Measurements from ENCODE around the gene TBCK. TPM values are rescaled to one million over a fixed set of nuclear protein-coding genes. Genes with fewer than 3 reads are reported as not detected.

Gene TBCK
- total and polyA plus RNA-seq, 2 of the 13 experiments (the other 11 are each of a cell fraction or from before 2014, with no cell fraction given) = 51.0 to 62.4 TPM

DNA sequence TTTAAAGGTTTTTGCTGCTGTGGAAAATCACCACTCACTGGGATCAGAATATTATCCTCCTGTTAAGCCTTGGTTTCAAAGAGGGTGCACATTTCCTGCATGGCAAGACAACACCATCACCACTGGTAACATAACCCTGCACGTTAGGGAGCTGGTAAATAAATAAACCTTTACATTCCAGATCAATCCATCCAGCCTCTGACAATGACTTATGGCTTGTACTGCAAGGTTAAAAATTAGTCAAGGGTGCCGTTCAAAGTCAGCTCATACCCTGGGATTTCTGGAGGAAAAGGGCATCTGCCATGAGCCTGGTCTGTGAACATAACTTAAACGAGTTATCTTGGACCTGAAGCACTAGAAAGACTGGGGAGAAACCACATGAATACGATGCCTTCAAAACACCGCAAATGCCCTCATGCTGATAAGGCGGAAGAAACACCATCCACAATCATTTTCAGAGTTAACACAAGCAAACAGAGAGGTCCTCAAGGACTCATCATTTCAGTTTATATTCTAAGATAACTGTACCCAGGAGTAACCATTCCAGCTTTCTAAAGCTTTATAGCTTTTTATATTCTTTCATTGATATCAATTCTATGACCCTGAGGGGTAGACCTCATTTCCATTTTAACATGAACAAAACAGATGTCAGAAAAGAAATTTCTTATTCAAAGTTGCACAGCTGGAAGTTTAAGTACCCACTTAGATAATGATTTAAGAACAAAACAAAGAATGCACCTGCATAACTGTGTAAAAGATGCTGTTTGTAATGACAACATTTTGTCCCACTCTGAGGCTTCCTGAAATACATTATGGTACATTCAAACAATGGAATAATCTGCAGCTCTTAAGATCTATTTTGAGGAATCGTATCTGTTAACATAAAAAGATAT lies 317.6 kb downstream of the TBCK start (continued):
- TF ChIP-seq, protein P1, sequence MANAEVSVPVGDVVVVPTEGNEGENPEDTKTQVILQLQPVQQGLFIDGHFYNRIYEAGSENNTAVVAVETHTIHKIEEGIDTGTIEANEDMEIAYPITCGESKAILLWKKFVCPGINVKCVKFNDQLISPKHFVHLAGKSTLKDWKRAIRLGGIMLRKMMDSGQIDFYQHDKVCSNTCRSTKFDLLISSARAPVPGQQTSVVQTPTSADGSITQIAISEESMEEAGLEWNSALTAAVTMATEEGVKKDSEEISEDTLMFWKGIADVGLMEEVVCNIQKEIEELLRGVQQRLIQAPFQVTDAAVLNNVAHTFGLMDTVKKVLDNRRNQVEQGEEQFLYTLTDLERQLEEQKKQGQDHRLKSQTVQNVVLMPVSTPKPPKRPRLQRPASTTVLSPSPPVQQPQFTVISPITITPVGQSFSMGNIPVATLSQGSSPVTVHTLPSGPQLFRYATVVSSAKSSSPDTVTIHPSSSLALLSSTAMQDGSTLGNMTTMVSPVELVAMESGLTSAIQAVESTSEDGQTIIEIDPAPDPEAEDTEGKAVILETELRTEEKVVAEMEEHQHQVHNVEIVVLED (CRISPR knock-in tag; IDR thresholded peaks at IDR 0.05; ENCODE audit: borderline replicate concordance) = peak; percentile 60; the same call in 1 of the 2 replicates
- TF ChIP-seq ZNF337 (CRISPR knock-in tag; IDR thresholded peaks at IDR 0.05; ENCODE audit: borderline replicate concordance, low read depth) (no peak), ZNF33B (CRISPR knock-in tag; IDR thresholded peaks at IDR 0.05) (peak; percentile 82; the same call in 1 of the 2 replicates), ZNF598 (CRISPR knock-in tag; IDR thresholded peaks at IDR 0.05; ENCODE audit: borderline replicate concordance) (no peak), ZNF329 (CRISPR knock-in tag; IDR thresholded peaks at IDR 0.05; ENCODE audit: low read depth) (no peak), PITX1 (CRISPR knock-in tag; IDR thresholded peaks at IDR 0.05) (peak; percentile 81)
- TF ChIP-seq, protein P2, sequence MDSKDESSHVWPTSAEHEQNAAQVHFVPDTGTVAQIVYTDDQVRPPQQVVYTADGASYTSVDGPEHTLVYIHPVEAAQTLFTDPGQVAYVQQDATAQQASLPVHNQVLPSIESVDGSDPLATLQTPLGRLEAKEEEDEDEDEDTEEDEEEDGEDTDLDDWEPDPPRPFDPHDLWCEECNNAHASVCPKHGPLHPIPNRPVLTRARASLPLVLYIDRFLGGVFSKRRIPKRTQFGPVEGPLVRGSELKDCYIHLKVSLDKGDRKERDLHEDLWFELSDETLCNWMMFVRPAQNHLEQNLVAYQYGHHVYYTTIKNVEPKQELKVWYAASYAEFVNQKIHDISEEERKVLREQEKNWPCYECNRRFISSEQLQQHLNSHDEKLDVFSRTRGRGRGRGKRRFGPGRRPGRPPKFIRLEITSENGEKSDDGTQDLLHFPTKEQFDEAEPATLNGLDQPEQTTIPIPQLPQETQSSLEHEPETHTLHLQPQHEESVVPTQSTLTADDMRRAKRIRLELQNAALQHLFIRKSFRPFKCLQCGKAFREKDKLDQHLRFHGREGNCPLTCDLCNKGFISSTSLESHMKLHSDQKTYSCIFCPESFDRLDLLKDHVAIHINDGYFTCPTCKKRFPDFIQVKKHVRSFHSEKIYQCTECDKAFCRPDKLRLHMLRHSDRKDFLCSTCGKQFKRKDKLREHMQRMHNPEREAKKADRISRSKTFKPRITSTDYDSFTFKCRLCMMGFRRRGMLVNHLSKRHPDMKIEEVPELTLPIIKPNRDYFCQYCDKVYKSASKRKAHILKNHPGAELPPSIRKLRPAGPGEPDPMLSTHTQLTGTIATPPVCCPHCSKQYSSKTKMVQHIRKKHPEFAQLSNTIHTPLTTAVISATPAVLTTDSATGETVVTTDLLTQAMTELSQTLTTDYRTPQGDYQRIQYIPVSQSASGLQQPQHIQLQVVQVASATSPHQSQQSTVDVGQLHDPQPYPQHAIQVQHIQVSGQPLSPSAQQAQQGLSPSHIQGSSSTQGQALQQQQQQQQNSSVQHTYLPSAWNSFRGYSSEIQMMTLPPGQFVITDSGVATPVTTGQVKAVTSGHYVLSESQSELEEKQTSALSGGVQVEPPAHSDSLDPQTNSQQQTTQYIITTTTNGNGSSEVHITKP (CRISPR knock-in tag; IDR thresholded peaks at IDR 0.05; ENCODE audit: low read depth) = no peak
- TF ChIP-seq, protein P3, sequence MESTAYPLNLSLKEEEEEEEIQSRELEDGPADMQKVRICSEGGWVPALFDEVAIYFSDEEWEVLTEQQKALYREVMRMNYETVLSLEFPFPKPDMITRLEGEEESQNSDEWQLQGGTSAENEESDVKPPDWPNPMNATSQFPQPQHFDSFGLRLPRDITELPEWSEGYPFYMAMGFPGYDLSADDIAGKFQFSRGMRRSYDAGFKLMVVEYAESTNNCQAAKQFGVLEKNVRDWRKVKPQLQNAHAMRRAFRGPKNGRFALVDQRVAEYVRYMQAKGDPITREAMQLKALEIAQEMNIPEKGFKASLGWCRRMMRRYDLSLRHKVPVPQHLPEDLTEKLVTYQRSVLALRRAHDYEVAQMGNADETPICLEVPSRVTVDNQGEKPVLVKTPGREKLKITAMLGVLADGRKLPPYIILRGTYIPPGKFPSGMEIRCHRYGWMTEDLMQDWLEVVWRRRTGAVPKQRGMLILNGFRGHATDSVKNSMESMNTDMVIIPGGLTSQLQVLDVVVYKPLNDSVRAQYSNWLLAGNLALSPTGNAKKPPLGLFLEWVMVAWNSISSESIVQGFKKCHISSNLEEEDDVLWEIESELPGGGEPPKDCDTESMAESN (CRISPR knock-in tag; conservative IDR thresholded peaks at IDR 0.05) = 0 out of 2 replicates have a peak, but pooled peaks have one; percentile 26
- TF ChIP-seq, protein P4, sequence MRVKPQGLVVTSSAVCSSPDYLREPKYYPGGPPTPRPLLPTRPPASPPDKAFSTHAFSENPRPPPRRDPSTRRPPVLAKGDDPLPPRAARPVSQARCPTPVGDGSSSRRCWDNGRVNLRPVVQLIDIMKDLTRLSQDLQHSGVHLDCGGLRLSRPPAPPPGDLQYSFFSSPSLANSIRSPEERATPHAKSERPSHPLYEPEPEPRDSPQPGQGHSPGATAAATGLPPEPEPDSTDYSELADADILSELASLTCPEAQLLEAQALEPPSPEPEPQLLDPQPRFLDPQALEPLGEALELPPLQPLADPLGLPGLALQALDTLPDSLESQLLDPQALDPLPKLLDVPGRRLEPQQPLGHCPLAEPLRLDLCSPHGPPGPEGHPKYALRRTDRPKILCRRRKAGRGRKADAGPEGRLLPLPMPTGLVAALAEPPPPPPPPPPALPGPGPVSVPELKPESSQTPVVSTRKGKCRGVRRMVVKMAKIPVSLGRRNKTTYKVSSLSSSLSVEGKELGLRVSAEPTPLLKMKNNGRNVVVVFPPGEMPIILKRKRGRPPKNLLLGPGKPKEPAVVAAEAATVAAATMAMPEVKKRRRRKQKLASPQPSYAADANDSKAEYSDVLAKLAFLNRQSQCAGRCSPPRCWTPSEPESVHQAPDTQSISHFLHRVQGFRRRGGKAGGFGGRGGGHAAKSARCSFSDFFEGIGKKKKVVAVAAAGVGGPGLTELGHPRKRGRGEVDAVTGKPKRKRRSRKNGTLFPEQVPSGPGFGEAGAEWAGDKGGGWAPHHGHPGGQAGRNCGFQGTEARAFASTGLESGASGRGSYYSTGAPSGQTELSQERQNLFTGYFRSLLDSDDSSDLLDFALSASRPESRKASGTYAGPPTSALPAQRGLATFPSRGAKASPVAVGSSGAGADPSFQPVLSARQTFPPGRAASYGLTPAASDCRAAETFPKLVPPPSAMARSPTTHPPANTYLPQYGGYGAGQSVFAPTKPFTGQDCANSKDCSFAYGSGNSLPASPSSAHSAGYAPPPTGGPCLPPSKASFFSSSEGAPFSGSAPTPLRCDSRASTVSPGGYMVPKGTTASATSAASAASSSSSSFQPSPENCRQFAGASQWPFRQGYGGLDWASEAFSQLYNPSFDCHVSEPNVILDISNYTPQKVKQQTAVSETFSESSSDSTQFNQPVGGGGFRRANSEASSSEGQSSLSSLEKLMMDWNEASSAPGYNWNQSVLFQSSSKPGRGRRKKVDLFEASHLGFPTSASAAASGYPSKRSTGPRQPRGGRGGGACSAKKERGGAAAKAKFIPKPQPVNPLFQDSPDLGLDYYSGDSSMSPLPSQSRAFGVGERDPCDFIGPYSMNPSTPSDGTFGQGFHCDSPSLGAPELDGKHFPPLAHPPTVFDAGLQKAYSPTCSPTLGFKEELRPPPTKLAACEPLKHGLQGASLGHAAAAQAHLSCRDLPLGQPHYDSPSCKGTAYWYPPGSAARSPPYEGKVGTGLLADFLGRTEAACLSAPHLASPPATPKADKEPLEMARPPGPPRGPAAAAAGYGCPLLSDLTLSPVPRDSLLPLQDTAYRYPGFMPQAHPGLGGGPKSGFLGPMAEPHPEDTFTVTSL (CRISPR knock-in tag; IDR thresholded peaks at IDR 0.05; ENCODE audit: borderline replicate concordance) = peak; percentile 85; the same call in 1 of the 2 replicates
- TF ChIP-seq, protein P5, sequence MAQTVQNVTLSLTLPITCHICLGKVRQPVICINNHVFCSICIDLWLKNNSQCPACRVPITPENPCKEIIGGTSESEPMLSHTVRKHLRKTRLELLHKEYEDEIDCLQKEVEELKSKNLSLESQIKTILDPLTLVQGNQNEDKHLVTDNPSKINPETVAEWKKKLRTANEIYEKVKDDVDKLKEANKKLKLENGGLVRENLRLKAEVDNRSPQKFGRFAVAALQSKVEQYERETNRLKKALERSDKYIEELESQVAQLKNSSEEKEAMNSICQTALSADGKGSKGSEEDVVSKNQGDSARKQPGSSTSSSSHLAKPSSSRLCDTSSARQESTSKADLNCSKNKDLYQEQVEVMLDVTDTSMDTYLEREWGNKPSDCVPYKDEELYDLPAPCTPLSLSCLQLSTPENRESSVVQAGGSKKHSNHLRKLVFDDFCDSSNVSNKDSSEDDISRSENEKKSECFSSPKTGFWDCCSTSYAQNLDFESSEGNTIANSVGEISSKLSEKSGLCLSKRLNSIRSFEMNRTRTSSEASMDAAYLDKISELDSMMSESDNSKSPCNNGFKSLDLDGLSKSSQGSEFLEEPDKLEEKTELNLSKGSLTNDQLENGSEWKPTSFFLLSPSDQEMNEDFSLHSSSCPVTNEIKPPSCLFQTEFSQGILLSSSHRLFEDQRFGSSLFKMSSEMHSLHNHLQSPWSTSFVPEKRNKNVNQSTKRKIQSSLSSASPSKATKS (CRISPR knock-in tag; IDR thresholded peaks at IDR 0.05) = no peak
